WTC11 (cell line): ENCODE results near the gene RPTN. TPM values are rescaled to one million over a fixed set of nuclear protein-coding genes. Genes with fewer than 3 reads are reported as not detected.

Experiments used
- ATAC-seq: fragments of 200-7000 bp; cut with Tn5 transposase; 2 replicates; pipeline ENCODE4 v1.10.0; 2021; ENCODE audit warnings: mild to moderate bottlenecking, moderate library complexity
- CTCF ChIA-PET: fragments of 300-600 bp; sonication (Branson Sonifier 250); formaldehyde crosslinking; loops from one replicate; lab custom pipeline; 2021; ENCODE audit warnings: antibody characterized with exemption; lab: Charles Lee
- POLR2A ChIA-PET: fragments of 350-600 bp; sonication (Branson Sonifier 250); formaldehyde crosslinking; loops from one replicate; lab custom pipeline; 2021; ENCODE audit warnings: antibody characterized with exemption; lab: Charles Lee
- DNase-seq: peaks from one replicate; pipeline ENCODE4 v3.0.0; 2021; ENCODE audit warnings: low spot score
- H3K27ac Mint-ChIP-seq: 2 replicates; pipeline ENCODE4 v1.8.0; 2021; ENCODE audit warnings: mixed read lengths
- H3K27me3 Mint-ChIP-seq: 2 replicates; pipeline ENCODE4 v1.8.0; 2021; ENCODE audit warnings: low read depth, mild to moderate bottlenecking, moderate library complexity, mixed read lengths
- H3K36me3 Mint-ChIP-seq: 2 replicates; pipeline ENCODE4 v1.8.0; 2021; ENCODE audit warnings: mixed read lengths
- H3K4me1 Mint-ChIP-seq: 2 replicates; pipeline ENCODE4 v1.8.0; 2022; ENCODE audit warnings: mixed read lengths
- H3K4me3 Mint-ChIP-seq: 2 replicates; pipeline ENCODE4 v1.8.0; 2021; ENCODE audit warnings: mild to moderate bottlenecking, moderate library complexity, mixed read lengths
- H3K9me3 Mint-ChIP-seq: 2 replicates; pipeline ENCODE4 v1.8.0; 2021; ENCODE audit warnings: mixed read lengths
- CBFB ChIP-seq: sonication (generic); formaldehyde crosslinking; IDR thresholded peaks from 2 replicates; pipeline ENCODE4 v1.8.1; 2022; ENCODE audit warnings: mild to moderate bottlenecking, low read depth, missing genetic modification reagents
- CREB1 ChIP-seq: sonication (generic); formaldehyde crosslinking; IDR thresholded peaks from 2 replicates; pipeline ENCODE4 v1.8.0; 2023; ENCODE audit warnings: mild to moderate bottlenecking, missing genetic modification reagents
- FOXP1 ChIP-seq: sonication (generic); formaldehyde crosslinking; IDR thresholded peaks from 2 replicates; pipeline ENCODE4 v1.8.0; 2022; ENCODE audit warnings: missing genetic modification reagents, mild to moderate bottlenecking, moderate library complexity, borderline replicate concordance
- JAZF1 ChIP-seq: fragments of 250-450 bp; sonication (Bioruptor Pico); IDR thresholded peaks from 2 replicates; pipeline ENCODE4 v1.9.0; 2021; ENCODE audit warnings: moderate library complexity, mild to moderate bottlenecking, inconsistent platforms
- MAX ChIP-seq: sonication (generic); formaldehyde crosslinking; IDR thresholded peaks from 2 replicates; pipeline ENCODE4 v1.8.0; 2022; ENCODE audit warnings: mild to moderate bottlenecking, missing genetic modification reagents
- MXD4 ChIP-seq: fragments of 250-450 bp; sonication (Bioruptor Pico); IDR thresholded peaks from 2 replicates; pipeline ENCODE4 v1.8.0; 2021; ENCODE audit warnings: mild to moderate bottlenecking, moderate library complexity, borderline replicate concordance
- NR1H2 ChIP-seq: sonication (generic); formaldehyde crosslinking; IDR thresholded peaks from 2 replicates; pipeline ENCODE4 v1.9.0; 2021; ENCODE audit warnings: mild to moderate bottlenecking, moderate library complexity, missing genetic modification reagents
- PREB ChIP-seq: sonication (generic); formaldehyde crosslinking; IDR thresholded peaks from 2 replicates; pipeline ENCODE4 v1.8.1; 2022; ENCODE audit warnings: mild to moderate bottlenecking, missing genetic modification reagents, moderate library complexity, borderline replicate concordance
- RORB ChIP-seq: fragments of 250-450 bp; sonication (Bioruptor Pico); IDR thresholded peaks from 2 replicates; pipeline ENCODE4 v1.9.0; 2021; ENCODE audit warnings: mild to moderate bottlenecking
- SP1 ChIP-seq: sonication (generic); formaldehyde crosslinking; conservative IDR thresholded peaks from 2 replicates; pipeline ENCODE4 v1.8.1; 2022; ENCODE audit warnings: missing genetic modification reagents
- ZNF121 ChIP-seq: sonication (generic); formaldehyde crosslinking; IDR thresholded peaks from 2 replicates; pipeline ENCODE4 v1.8.0; 2023; ENCODE audit warnings: missing genetic modification reagents
- ZNF263 ChIP-seq: sonication (generic); formaldehyde crosslinking; IDR thresholded peaks from 2 replicates; pipeline ENCODE4 v1.8.1; 2022; ENCODE audit warnings: low read depth, mild to moderate bottlenecking, moderate library complexity, missing genetic modification reagents
- ZNF512 ChIP-seq: sonication (generic); formaldehyde crosslinking; IDR thresholded peaks from 2 replicates; pipeline ENCODE4 v1.8.1; 2022; ENCODE audit warnings: missing genetic modification reagents, borderline replicate concordance
- ZSCAN18 ChIP-seq: fragments of 250-450 bp; sonication (Bioruptor Pico); IDR thresholded peaks from 2 replicates; pipeline ENCODE4 v2.1.2; 2022; ENCODE audit warnings: mild to moderate bottlenecking, moderate library complexity
- total RNA-seq: library from RNA; stranded (reverse); gene quantifications from 3 replicates; pipeline ENCODE4 v1.2.3, GENCODE V29; 2021
- TF ChIP-seq, protein P1 (sequence below): fragments of 250-450 bp; sonication (Bioruptor Pico); conservative IDR thresholded peaks from 2 replicates; pipeline ENCODE4 v1.9.0; 2021; ENCODE audit warnings: mild to moderate bottlenecking
- TF ChIP-seq, protein P2 (sequence below): sonication (generic); formaldehyde crosslinking; IDR thresholded peaks from 2 replicates; pipeline ENCODE4 v1.8.0; 2022; ENCODE audit warnings: mild to moderate bottlenecking, missing genetic modification reagents
- TF ChIP-seq, protein P3 (sequence below): sonication (generic); formaldehyde crosslinking; IDR thresholded peaks from 2 replicates; pipeline ENCODE4 v1.8.0; 2023; ENCODE audit warnings: missing genetic modification reagents
- TF ChIP-seq, protein P4 (sequence below): sonication (generic); formaldehyde crosslinking; IDR thresholded peaks from 2 replicates; pipeline ENCODE4 v1.8.0; 2022; ENCODE audit warnings: mild to moderate bottlenecking, missing genetic modification reagents

Gene RPTN
- total RNA-seq, 1 experiment from 2014 or later, result not detected

GRCh38 chr1:152166966-152167365 lies 7.9 kb upstream of the RPTN start:
- ChIA-PET POLR2A (no interaction called here), CTCF (no interaction called here)
- Mint-ChIP-seq H3K36me3 (peaks cover 33% of the 10 kb centered on the region), H3K4me1 (no peaks in the 10 kb centered on the region), H3K27ac (no peak overlapping the region), H3K4me3 (no peak overlapping the region), H3K27me3 (peaks cover 14% of the 10 kb centered on the region), H3K9me3 (peaks cover 90% of the 10 kb centered on the region)
- no peak for TF ChIP-seq CREB1 (CRISPR knock-in tag)
- TF ChIP-seq, protein P1, sequence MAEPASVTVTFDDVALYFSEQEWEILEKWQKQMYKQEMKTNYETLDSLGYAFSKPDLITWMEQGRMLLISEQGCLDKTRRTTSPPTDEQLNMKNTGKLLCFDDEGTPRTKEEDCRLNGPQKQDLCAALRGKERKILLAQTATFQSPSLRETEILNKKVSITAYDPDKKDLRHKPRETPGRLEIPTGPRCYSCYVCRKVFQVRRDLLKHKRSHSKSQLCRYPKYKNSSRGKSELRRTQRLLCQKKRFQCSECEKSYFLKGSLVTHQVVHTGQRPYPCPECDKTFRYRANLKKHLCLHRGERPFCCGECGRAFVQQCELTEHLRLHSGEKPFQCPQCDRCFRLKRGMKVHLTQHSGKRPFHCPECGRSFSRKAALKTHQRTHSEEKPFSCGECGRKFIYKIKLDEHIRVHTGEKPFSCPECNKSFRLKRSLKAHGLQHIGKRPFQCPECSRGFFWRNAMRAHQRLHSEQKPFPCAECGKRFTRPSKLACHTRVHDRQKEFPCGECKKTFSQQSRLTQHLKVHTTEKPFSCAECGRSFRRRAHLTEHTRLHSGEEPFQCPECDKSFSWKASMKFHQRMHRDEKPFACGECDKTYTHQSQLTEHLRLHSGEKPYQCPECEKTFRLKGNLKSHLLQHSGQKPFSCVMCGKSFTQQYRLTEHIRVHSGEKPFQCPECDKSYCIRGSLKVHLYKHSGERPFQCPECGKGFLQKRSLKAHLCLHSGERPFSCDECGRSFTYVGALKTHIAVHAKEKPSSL, result no peak
- TF ChIP-seq, protein P2, sequence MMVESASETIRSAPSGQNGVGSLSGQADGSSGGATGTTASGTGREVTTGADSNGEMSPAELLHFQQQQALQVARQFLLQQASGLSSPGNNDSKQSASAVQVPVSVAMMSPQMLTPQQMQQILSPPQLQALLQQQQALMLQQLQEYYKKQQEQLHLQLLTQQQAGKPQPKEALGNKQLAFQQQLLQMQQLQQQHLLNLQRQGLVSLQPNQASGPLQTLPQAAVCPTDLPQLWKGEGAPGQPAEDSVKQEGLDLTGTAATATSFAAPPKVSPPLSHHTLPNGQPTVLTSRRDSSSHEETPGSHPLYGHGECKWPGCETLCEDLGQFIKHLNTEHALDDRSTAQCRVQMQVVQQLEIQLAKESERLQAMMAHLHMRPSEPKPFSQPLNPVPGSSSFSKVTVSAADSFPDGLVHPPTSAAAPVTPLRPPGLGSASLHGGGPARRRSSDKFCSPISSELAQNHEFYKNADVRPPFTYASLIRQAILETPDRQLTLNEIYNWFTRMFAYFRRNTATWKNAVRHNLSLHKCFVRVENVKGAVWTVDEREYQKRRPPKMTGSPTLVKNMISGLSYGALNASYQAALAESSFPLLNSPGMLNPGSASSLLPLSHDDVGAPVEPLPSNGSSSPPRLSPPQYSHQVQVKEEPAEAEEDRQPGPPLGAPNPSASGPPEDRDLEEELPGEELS (CRISPR knock-in tag), result no peak
- no peak for TF ChIP-seq MAX
- TF ChIP-seq MXD4 (CRISPR knock-in tag), result no peak
- no peak for TF ChIP-seq CBFB (CRISPR knock-in tag)
- TF ChIP-seq FOXP1, result no peak
- no peak for TF ChIP-seq PREB (CRISPR knock-in tag)
- TF ChIP-seq ZNF121 (CRISPR knock-in tag), result no peak
- no peak for TF ChIP-seq JAZF1 (CRISPR knock-in tag)
- TF ChIP-seq, protein P3, sequence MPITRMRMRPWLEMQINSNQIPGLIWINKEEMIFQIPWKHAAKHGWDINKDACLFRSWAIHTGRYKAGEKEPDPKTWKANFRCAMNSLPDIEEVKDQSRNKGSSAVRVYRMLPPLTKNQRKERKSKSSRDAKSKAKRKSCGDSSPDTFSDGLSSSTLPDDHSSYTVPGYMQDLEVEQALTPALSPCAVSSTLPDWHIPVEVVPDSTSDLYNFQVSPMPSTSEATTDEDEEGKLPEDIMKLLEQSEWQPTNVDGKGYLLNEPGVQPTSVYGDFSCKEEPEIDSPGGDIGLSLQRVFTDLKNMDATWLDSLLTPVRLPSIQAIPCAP (CRISPR knock-in tag), result no peak
- no peak for TF ChIP-seq SP1 (CRISPR knock-in tag)
- no peak for TF ChIP-seq ZSCAN18 (CRISPR knock-in tag)
- no peak for TF ChIP-seq NR1H2 (CRISPR knock-in tag)
- TF ChIP-seq RORB (CRISPR knock-in tag), result no peak
- no peak for TF ChIP-seq ZNF512 (CRISPR knock-in tag)
- TF ChIP-seq ZNF263 (CRISPR knock-in tag), result no peak
- TF ChIP-seq, protein P4, sequence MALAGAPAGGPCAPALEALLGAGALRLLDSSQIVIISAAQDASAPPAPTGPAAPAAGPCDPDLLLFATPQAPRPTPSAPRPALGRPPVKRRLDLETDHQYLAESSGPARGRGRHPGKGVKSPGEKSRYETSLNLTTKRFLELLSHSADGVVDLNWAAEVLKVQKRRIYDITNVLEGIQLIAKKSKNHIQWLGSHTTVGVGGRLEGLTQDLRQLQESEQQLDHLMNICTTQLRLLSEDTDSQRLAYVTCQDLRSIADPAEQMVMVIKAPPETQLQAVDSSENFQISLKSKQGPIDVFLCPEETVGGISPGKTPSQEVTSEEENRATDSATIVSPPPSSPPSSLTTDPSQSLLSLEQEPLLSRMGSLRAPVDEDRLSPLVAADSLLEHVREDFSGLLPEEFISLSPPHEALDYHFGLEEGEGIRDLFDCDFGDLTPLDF (CRISPR knock-in tag), result no peak
- DNase-seq, result no peak
- no peak for ATAC-seq
